ENCODE data around the gene SHC2.
A peak's percentile ranks its signal among the peaks of the same experiment; 100 is the strongest.
"Not testable (repeated sequence)": the region's sequence is repeated elsewhere in the genome, so short reads cannot be mapped to it uniquely, and the experiment has no call there.

The SHC2 gene

DNA sequence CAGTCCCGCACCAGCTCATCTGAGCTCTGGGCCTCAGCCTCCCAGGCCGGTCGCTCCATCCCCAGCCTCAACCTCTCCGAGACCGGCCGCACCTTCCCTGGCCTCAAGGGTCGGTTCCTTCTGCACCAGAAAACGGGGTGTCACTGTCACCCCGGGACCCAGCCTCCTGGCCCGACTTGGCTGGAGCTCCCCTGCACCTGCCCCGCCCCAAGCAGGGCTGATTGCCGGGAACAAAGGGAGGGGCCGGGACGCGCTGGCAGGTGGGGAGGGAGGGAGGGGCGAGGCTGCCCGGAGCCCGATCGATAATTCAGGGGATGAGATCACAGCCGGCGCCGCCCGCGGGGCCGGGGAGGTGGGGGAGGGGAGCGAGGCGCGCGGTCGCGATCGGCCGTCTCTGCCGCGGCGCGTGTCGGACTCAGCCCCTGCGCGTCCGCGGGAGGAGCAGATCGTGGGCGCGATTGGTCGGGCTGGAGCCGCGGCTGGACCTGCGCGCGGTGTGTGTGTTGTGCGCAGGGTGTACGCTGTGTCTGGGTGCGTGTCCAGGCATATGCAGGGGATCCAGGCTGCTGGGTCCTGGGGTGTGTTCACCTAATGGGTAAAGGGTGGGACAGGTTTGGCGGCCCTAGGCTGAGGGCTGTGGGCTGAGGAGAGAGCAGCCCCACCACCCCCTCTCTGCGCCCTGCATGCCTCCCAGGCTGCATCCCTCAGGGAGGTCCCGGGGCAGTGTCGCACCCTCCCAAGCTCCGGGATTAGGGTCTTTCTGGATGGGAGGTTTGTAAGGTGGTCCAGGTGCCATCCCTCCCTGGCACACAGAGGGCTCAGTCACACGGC lies 1.1 kb upstream of the SHC2 start:
- H3K36me3 ChIP-seq (ENCODE audit: insufficient read depth, low read length): no peaks in the 10 kb centered on the region
- H3K4me1 ChIP-seq (ENCODE audit: insufficient read depth, low read length): peaks cover 7% of the 10 kb centered on the region
- peak overlapping the region; percentile 58 for H3K27ac ChIP-seq (ENCODE audit: low read depth, low read length)
- no peak overlapping the region for H3K9ac ChIP-seq (ENCODE audit: low read length)
- no peaks in the 10 kb centered on the region for H3K27me3 ChIP-seq (ENCODE audit: control insufficient read depth in 1 of 2, insufficient read depth in 2 of 2, low read length in 2 of 2)
- no peaks in the 10 kb centered on the region for H3K9me3 ChIP-seq (ENCODE audit: low read length)
- H3K4me3 ChIP-seq (ENCODE audit: low read depth in 1 of 2, low read length in 2 of 2): peak overlapping the region in 1 of 2 donors; percentile 42

DNA sequence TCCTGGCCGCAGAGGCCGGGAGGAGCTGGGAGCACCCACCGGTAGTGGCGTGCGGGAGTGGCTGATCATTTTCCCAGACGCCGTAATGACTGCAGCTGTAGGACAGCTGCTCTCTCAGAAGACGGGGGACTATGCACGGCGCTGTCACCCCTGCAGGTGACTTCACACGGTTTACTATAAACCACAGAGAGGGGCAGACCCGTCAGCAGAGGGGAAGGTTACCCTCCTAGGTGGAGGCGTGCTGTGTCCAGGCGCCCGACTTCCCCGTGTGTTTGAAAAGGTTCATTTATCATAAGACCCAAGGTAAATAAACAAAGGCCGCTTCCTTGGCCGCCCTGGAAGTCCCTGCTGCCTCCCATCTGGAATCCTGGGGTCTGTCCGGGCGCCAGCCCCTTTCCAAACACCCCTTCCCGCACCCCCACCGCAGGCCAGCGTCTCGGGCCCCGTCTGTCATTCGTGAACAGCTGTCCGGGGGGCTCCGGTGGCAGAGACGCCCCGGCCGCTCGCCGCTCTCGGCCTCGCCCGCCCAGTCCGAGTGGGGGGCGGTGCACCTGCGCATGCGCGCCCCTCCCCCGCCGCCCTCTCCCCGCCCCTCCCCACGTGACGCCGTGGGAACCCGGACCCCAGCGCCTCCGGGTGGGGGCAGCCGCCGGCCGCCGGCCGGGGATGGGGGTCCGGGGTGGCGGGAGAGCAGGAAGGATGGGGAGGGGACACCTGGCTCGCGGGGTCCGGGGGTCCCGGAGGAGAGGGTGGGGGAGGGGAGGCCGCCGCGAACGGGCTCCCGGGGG lies 915 bp downstream of the SHC2 start:
- no peaks in the 10 kb centered on the region for H3K27me3 ChIP-seq (ENCODE audit: control insufficient read depth in 1 of 2, insufficient read depth in 2 of 2, low read length in 2 of 2)
- no peaks in the 10 kb centered on the region for H3K36me3 ChIP-seq (ENCODE audit: insufficient read depth, low read length)
- no peaks in the 10 kb centered on the region for H3K9me3 ChIP-seq (ENCODE audit: low read length)
- H3K4me3 ChIP-seq (ENCODE audit: low read depth in 1 of 2, low read length in 2 of 2): peak overlapping the region; percentile 73 to 87
- peak overlapping the region; percentile 58 for H3K27ac ChIP-seq (ENCODE audit: low read depth, low read length)
- peak overlapping the region; percentile 71 for H3K9ac ChIP-seq (ENCODE audit: low read length)
- H3K4me1 ChIP-seq (ENCODE audit: insufficient read depth, low read length): peaks cover 7% of the 10 kb centered on the region

DNA sequence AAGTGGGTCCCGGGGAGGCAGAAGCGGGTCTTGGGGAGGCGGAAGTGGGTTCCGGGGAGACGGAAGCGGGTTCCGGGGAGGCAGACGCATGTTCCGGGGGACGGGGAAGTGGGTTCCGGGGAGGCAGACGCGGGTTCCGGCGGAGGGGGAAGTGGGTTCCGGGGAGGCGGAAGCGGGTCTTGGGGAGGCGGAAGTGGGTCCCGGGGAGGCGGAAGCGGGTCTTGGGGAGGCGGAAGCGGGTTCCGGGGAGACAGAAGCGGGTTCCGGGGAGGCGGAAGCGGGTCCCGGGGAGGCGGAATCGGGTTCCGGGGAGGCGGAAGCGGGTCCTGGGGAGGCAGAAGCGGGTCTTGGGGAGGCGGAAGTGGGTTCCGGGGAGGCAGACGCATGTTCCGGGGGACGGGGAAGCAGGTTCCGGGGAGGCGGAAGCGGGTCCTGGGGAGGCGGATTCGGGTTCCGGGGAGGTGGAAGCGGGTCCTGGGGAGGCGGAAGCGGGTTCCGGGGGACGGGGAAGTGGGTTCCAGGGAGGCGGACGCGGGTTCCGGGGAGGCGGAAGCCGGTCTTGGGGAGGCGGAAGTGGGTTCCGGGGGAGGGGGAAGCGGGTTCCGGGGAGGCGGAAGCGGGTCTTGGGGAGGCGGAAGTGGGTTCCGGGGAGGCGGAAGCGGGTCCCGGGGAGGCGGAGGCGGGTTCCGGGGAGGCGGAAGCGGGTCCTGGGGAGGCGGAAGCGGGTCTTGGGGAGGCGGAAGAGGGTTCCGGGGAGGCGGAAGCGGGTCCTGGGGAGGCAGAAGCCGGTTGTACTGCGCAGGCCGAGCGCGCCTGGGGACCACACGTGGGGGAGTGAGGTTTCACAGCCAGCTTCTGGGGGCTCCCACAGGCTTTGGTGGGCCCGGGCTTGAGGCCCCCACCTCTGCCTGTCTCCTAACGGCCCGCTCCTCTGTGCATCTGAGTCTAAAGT lies 2.5 kb downstream of the SHC2 start:
- no peaks in the 10 kb centered on the region for H3K9me3 ChIP-seq (ENCODE audit: low read length)
- no peaks in the 10 kb centered on the region for H3K27me3 ChIP-seq (ENCODE audit: control insufficient read depth in 1 of 2, insufficient read depth in 2 of 2, low read length in 2 of 2)
- H3K4me3 ChIP-seq (ENCODE audit: low read depth in 1 of 2, low read length in 2 of 2): no peak overlapping the region
- peaks cover 7% of the 10 kb centered on the region for H3K4me1 ChIP-seq (ENCODE audit: insufficient read depth, low read length)
- H3K9ac ChIP-seq (ENCODE audit: low read length): no peak overlapping the region
- H3K36me3 ChIP-seq (ENCODE audit: insufficient read depth, low read length): no peaks in the 10 kb centered on the region
- H3K27ac ChIP-seq (ENCODE audit: low read depth, low read length): no peak overlapping the region

GRCh38 chr19:457636-458035 lies 3.2 kb downstream of the SHC2 start:
- H3K4me1 ChIP-seq (ENCODE audit: insufficient read depth, low read length): peaks cover 7% of the 10 kb centered on the region
- H3K9me3 ChIP-seq (ENCODE audit: low read length): no peaks in the 10 kb centered on the region
- H3K27ac ChIP-seq (ENCODE audit: low read depth, low read length): no peak overlapping the region
- no peaks in the 10 kb centered on the region for H3K36me3 ChIP-seq (ENCODE audit: insufficient read depth, low read length)
- no peak overlapping the region for H3K4me3 ChIP-seq (ENCODE audit: low read depth in 1 of 2, low read length in 2 of 2)
- H3K9ac ChIP-seq (ENCODE audit: low read length): no peak overlapping the region
- H3K27me3 ChIP-seq (ENCODE audit: control insufficient read depth in 1 of 2, insufficient read depth in 2 of 2, low read length in 2 of 2): no peaks in the 10 kb centered on the region

GRCh38 chr19:456547-457110 lies 4.2 kb downstream of the SHC2 start:
- Histone ChIP-seq H3K36me3 (ENCODE audit: insufficient read depth, low read length) (no peaks in the 10 kb centered on the region), H3K9me3 (ENCODE audit: low read length) (no peaks in the 10 kb centered on the region), H3K4me1 (ENCODE audit: insufficient read depth, low read length) (peaks cover 7% of the 10 kb centered on the region), H3K27ac (ENCODE audit: low read depth, low read length) (no peak overlapping the region), H3K9ac (ENCODE audit: low read length) (no peak overlapping the region), H3K4me3 (ENCODE audit: low read depth in 1 of 2, low read length in 2 of 2) (no peak overlapping the region), H3K27me3 (ENCODE audit: control insufficient read depth in 1 of 2, insufficient read depth in 2 of 2, low read length in 2 of 2) (no peaks in the 10 kb centered on the region)

DNA sequence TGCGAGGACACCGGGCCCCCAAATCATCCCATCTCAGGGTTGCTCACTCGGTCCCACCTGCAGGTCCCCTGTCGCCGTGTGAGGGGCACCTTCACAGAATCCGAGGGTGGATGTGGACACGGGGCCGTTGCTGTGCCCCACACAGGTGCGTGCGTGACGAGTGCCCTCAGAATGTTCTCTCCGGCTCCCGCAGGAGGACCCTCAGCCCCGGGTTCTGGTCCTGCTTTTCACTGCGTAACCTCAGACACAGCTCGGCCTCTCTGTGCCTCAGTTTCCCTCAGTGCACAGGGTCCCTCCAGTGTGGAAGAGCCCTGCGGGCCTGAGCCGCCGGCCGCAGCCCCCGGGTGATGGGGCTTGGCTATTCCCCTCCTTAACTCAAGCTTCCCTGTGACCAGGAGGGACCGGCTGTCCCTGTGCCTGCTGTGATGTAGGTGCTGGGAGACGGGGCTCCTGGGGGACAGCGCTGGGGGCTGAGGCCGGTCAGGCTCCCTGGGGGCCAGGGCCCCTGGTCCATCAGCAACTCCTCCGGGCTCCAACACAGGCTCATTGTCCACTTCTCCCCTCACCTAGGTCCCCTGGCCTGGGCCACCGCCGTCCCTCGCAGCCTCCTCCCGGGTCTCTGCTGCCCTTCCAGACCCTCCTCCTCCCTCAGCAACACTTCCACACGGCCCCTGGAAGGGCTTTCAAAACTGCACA lies 4.8 kb downstream of the SHC2 start:
- Histone ChIP-seq H3K36me3 (ENCODE audit: insufficient read depth, low read length) (no peaks in the 10 kb centered on the region), H3K27ac (ENCODE audit: low read depth, low read length) (no peak overlapping the region), H3K9ac (ENCODE audit: low read length) (no peak overlapping the region), H3K4me3 (ENCODE audit: low read depth in 1 of 2, low read length in 2 of 2) (no peak overlapping the region), H3K4me1 (ENCODE audit: insufficient read depth, low read length) (peaks cover 7% of the 10 kb centered on the region), H3K9me3 (ENCODE audit: low read length) (no peaks in the 10 kb centered on the region), H3K27me3 (ENCODE audit: control insufficient read depth in 1 of 2, insufficient read depth in 2 of 2, low read length in 2 of 2) (no peaks in the 10 kb centered on the region)

DNA sequence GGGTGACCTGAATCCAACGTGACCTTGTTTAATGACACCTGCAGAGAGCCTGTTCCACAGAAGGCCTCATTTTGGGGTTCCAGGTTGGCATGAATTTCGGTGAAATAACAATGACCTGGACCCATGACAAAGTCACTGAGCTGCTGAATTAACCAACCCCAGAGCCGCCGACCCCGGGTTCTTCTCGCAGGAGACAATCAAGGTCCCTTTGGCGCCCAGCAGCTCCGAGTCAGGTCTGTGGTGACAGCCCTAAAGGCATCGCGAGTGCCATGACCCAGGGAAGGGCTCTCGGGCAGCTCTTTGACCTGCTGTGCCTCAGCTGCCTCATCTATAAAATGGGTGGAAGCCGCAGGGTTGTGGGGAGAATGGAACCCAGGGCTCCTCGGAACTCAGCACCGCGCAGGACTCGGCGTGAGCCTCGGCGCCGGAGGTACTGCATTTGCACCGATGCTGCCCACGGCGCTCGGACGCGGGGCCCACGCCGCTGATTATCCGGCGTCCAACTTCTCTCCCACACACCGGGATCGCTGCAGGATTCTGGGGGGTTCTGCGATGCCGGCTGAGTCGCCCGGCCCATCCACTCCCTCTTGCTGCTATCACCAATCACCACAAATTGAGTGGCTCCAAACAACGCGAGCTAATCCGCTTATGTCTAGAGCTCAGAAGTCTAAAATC lies 5.7 kb downstream of the SHC2 start:
- Histone ChIP-seq H3K9ac (ENCODE audit: low read length) (no peak overlapping the region), H3K27me3 (ENCODE audit: control insufficient read depth in 1 of 2, insufficient read depth in 2 of 2, low read length in 2 of 2) (no peaks in the 10 kb centered on the region), H3K4me3 (ENCODE audit: low read depth in 1 of 2, low read length in 2 of 2) (no peak overlapping the region), H3K4me1 (ENCODE audit: insufficient read depth, low read length) (peaks cover 7% of the 10 kb centered on the region), H3K27ac (ENCODE audit: low read depth, low read length) (no peak overlapping the region), H3K9me3 (ENCODE audit: low read length) (no peaks in the 10 kb centered on the region), H3K36me3 (ENCODE audit: insufficient read depth, low read length) (no peaks in the 10 kb centered on the region)

- Histone ChIP-seq H3K27me3 (ENCODE audit: control insufficient read depth in 1 of 2, insufficient read depth in 2 of 2, low read length in 2 of 2) (no peaks in the 10 kb centered on the region), H3K27ac (ENCODE audit: low read depth, low read length) (no peak overlapping the region), H3K4me3 (ENCODE audit: low read depth in 1 of 2, low read length in 2 of 2) (no peak overlapping the region), H3K4me1 (ENCODE audit: insufficient read depth, low read length) (peaks cover under 1% of the 10 kb centered on the region), H3K9me3 (ENCODE audit: low read length) (no peaks in the 10 kb centered on the region), H3K36me3 (ENCODE audit: insufficient read depth, low read length) (no peaks in the 10 kb centered on the region), H3K9ac (ENCODE audit: low read length) (no peak overlapping the region)
Observed at GRCh38 chr19:453606-454005, 7.2 kb downstream of the SHC2 start.

DNA sequence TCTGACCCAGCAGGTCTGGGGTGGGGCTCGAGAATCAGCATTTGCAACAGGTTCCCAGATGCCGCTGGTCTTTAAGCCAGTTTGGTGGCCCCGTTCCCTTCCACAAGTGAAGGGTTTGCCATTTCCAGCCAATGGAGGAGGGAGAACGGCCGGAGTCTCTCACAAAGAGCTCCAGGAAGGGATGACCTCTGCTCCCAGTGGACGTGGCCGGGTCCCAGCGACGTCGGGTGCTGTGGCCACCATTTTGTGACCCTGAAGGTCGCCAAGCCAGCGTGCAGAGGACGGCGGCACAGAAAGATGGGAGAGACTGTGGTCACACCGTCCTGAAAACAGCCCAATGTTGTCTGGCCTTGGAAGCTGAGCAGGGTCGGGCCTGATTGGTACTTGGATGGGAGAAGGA lies 8.0 kb downstream of the SHC2 start:
- Histone ChIP-seq H3K27ac (ENCODE audit: low read depth, low read length) (no peak overlapping the region), H3K36me3 (ENCODE audit: insufficient read depth, low read length) (no peaks in the 10 kb centered on the region), H3K9me3 (ENCODE audit: low read length) (no peaks in the 10 kb centered on the region), H3K9ac (ENCODE audit: low read length) (no peak overlapping the region), H3K4me3 (ENCODE audit: low read depth in 1 of 2, low read length in 2 of 2) (no peak overlapping the region), H3K4me1 (ENCODE audit: insufficient read depth, low read length) (peaks cover 8% of the 10 kb centered on the region), H3K27me3 (ENCODE audit: control insufficient read depth in 1 of 2, insufficient read depth in 2 of 2, low read length in 2 of 2) (no peaks in the 10 kb centered on the region)

DNA sequence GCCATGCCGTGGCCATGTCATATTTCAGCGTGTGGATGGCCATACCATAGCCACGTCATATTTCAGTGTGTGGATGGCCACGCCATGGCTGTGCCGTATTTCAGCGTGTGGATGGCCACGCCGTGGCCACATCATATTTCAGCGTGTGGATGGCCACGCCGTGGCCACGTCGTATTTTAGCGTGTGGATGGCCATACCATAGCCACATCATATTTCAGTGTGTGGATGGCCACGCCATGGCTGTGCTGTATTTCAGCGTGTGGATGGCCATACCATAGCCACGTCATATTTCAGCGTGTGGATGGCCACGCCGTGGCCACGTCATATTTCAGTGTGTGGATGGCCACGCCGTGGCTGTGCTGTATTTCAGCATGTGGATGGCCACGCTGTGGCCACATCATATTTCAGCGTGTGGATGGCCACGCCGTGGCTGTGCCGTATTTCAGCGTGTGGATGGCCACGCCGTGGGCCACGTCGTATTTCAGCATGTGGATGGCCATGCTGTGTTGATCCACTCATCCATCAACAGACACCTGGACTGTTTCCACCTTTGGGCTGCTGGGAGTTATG lies 9.8 kb downstream of the SHC2 start:
- not testable (repeated sequence) for H3K4me1 ChIP-seq (ENCODE audit: insufficient read depth, low read length); H3K9me3 ChIP-seq (ENCODE audit: low read length); H3K36me3 ChIP-seq (ENCODE audit: insufficient read depth, low read length); H3K27me3 ChIP-seq (ENCODE audit: control insufficient read depth in 1 of 2, insufficient read depth in 2 of 2, low read length in 2 of 2); H3K9ac ChIP-seq (ENCODE audit: low read length); H3K27ac ChIP-seq (ENCODE audit: low read depth, low read length); H3K4me3 ChIP-seq (ENCODE audit: low read depth in 1 of 2, low read length in 2 of 2)

All from muscle layer of colon (tissue), 2 donors.